ENCODE measurements around the gene RTN4RL2.

GRCh38 chr11:57461841-57462489 lies 1.6 kb downstream of the RTN4RL2 start:
- TF ChIP-seq, protein P1, sequence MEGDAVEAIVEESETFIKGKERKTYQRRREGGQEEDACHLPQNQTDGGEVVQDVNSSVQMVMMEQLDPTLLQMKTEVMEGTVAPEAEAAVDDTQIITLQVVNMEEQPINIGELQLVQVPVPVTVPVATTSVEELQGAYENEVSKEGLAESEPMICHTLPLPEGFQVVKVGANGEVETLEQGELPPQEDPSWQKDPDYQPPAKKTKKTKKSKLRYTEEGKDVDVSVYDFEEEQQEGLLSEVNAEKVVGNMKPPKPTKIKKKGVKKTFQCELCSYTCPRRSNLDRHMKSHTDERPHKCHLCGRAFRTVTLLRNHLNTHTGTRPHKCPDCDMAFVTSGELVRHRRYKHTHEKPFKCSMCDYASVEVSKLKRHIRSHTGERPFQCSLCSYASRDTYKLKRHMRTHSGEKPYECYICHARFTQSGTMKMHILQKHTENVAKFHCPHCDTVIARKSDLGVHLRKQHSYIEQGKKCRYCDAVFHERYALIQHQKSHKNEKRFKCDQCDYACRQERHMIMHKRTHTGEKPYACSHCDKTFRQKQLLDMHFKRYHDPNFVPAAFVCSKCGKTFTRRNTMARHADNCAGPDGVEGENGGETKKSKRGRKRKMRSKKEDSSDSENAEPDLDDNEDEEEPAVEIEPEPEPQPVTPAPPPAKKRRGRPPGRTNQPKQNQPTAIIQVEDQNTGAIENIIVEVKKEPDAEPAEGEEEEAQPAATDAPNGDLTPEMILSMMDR (conservative IDR thresholded peaks at IDR 0.05): no peak
- TF ChIP-seq ZFX (IDR thresholded peaks at IDR 0.05): no peak
